AG09309 (cell line): ENCODE results near the gene CCDC7.

ENCODE experiments used
- DNase-seq: peaks from one replicate; pipeline ENCODE4 v3.0.0-alpha.2; 2010; ENCODE audit warnings: low read depth
- H3K4me3 ChIP-seq: 2 replicates; pipeline ENCODE4 v1.5.1; 2011; ENCODE audit warnings: mild to moderate bottlenecking, low read depth, low read length, moderate library complexity; ENCODE audit not compliant: control insufficient read depth
- TF ChIP-seq, protein P1 (sequence below): IDR thresholded peaks from 2 replicates; pipeline ENCODE4 v1.5.1; 2011; ENCODE audit warnings: mild to moderate bottlenecking, low read depth, low read length, inconsistent platforms; ENCODE audit not compliant: insufficient read depth, control insufficient read depth; ENCODE audit errors: missing control alignments

Gene CCDC7

DNA sequence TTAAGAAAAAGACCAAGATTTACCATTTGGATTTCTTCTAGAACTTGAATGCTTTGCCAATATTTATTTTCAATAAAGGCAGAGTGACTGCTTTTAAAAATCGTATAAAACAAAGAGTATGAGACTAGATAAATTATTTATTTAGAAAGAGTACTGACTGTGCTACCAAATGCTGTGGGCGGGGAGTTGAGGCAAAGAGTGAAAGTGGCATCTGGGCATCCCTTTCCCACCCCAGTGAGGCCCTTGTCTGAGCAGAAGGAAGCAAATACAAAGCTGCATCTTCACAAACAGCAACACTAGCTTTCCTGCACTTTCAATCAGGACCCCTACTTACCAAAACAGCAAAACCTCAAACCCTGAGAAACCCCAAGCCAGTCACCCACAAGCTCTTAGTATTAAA, 477.2 kb downstream of the CCDC7 start:
- DNase-seq = no peak
- H3K4me3 ChIP-seq = no peak overlapping the region
- TF ChIP-seq, protein P1, sequence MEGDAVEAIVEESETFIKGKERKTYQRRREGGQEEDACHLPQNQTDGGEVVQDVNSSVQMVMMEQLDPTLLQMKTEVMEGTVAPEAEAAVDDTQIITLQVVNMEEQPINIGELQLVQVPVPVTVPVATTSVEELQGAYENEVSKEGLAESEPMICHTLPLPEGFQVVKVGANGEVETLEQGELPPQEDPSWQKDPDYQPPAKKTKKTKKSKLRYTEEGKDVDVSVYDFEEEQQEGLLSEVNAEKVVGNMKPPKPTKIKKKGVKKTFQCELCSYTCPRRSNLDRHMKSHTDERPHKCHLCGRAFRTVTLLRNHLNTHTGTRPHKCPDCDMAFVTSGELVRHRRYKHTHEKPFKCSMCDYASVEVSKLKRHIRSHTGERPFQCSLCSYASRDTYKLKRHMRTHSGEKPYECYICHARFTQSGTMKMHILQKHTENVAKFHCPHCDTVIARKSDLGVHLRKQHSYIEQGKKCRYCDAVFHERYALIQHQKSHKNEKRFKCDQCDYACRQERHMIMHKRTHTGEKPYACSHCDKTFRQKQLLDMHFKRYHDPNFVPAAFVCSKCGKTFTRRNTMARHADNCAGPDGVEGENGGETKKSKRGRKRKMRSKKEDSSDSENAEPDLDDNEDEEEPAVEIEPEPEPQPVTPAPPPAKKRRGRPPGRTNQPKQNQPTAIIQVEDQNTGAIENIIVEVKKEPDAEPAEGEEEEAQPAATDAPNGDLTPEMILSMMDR = no peak

DNA sequence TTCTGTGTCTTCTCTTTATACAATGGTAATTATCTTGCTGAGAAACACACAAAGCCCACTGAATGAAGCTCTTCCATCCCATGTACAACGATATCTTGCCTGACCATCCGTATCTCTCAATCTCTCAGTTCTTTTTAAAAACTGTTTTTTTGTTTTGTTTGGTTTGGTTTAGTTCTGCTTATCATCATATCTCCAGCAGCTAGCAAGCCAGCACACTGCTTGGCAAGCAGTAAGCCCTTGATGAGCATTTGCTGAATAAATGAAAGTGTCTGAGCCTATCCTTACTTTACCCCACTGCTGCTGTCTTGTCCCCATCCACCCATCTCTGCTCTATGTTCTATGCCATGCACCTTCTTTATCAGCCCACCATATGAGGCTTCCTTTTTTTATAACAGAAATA, 477.9 kb downstream of the CCDC7 start:
- TF ChIP-seq, protein P1 = no peak
- DNase-seq = no peak
- H3K4me3 ChIP-seq = no peak overlapping the region
